GM19455 (cell line): ENCODE data around the gene RBBP8.

Experiments used
- ATAC-seq: cut with Tn5 transposase; IDR thresholded peaks from one replicate; pipeline ENCODE4 v1.9.1; 2021; ENCODE audit not compliant: unreplicated experiment

Gene RBBP8

GRCh38 chr18:22988208-22988607 is 55.1 kb downstream of the RBBP8 start:
- peak; percentile 46 for ATAC-seq

GRCh38 chr18:22998344-22998743 is 65.2 kb downstream of the RBBP8 start:
- no peak for ATAC-seq

- no peak for ATAC-seq
These were observed 66.1 kb downstream of the RBBP8 start for GRCh38 chr18:22999212-22999611.

- no peak for ATAC-seq
These were observed 66.5 kb downstream of the RBBP8 start for GRCh38 chr18:22999647-23000046.

- no peak for ATAC-seq
These were observed 70.2 kb downstream of the RBBP8 start for GRCh38 chr18:23003289-23003688.

- no peak for ATAC-seq
These were observed 79.1 kb downstream of the RBBP8 start for GRCh38 chr18:23012249-23012648.

- ATAC-seq, result no peak
These were observed 87.6 kb downstream of the RBBP8 start for GRCh38 chr18:23020555-23021294.

- no peak for ATAC-seq
These were observed 88.5 kb downstream of the RBBP8 start for GRCh38 chr18:23021623-23022022.

GRCh38 chr18:23032030-23032582 is 99.0 kb downstream of the RBBP8 start:
- ATAC-seq, result no peak

GRCh38 chr18:23033056-23033455 is 99.9 kb downstream of the RBBP8 start:
- ATAC-seq, result no peak

- ATAC-seq, result no peak
These were observed 103.6 kb downstream of the RBBP8 start for GRCh38 chr18:23036660-23037201.

GRCh38 chr18:23037646-23038045 is 104.5 kb downstream of the RBBP8 start:
- ATAC-seq, result no peak

GRCh38 chr18:23038712-23039111 is 105.6 kb downstream of the RBBP8 start:
- no peak for ATAC-seq

GRCh38 chr18:23042133-23042532 is 109.0 kb downstream of the RBBP8 start:
- ATAC-seq, result no peak

GRCh38 chr18:23043803-23044376 is 110.8 kb downstream of the RBBP8 start:
- ATAC-seq, result no peak

GRCh38 chr18:23049698-23050373 is 116.7 kb downstream of the RBBP8 start:
- no peak for ATAC-seq

GRCh38 chr18:23053776-23054457 is 120.8 kb downstream of the RBBP8 start:
- ATAC-seq, result no peak

GRCh38 chr18:23054553-23054952 is 121.4 kb downstream of the RBBP8 start:
- ATAC-seq, result no peak

GRCh38 chr18:23056315-23056714 is 123.2 kb downstream of the RBBP8 start:
- ATAC-seq, result no peak

GRCh38 chr18:23057096-23057495 is 124.0 kb downstream of the RBBP8 start:
- no peak for ATAC-seq
